Measurements from ENCODE around the gene ADCY7.

The ADCY7 gene

GRCh38 chr16:50288026-50288425 lies 21.7 kb downstream of the ADCY7 start:
- H3K4me3 ChIP-seq (replicated peaks; ENCODE audit: low read depth, low read length): no peak overlapping the region
- no peak for TF ChIP-seq CTCF (IDR thresholded peaks at IDR 0.05; ENCODE audit: low read length, missing control alignments)
- DNase-seq (ENCODE audit: low read depth): no peak

GRCh38 chr16:50288920-50289319 lies 22.6 kb downstream of the ADCY7 start:
- no peak for TF ChIP-seq CTCF (IDR thresholded peaks at IDR 0.05; ENCODE audit: low read length, missing control alignments)
- DNase-seq (ENCODE audit: low read depth): no peak
- H3K4me3 ChIP-seq (replicated peaks; ENCODE audit: low read depth, low read length): no peak overlapping the region

- H3K4me3 ChIP-seq (replicated peaks; ENCODE audit: low read depth, low read length): no peak overlapping the region
- DNase-seq (ENCODE audit: low read depth): no peak
- TF ChIP-seq CTCF (IDR thresholded peaks at IDR 0.05; ENCODE audit: low read length, missing control alignments): no peak
Observed at GRCh38 chr16:50289950-50290764, 23.8 kb downstream of the ADCY7 start.

GRCh38 chr16:50290856-50291255 lies 24.5 kb downstream of the ADCY7 start:
- TF ChIP-seq CTCF (IDR thresholded peaks at IDR 0.05; ENCODE audit: low read length, missing control alignments): no peak
- DNase-seq (ENCODE audit: low read depth): no peak
- H3K4me3 ChIP-seq (replicated peaks; ENCODE audit: low read depth, low read length): no peak overlapping the region

- no peak for TF ChIP-seq CTCF (IDR thresholded peaks at IDR 0.05; ENCODE audit: low read length, missing control alignments)
- H3K4me3 ChIP-seq (replicated peaks; ENCODE audit: low read depth, low read length): no peak overlapping the region
Observed at GRCh38 chr16:50291719-50292565, 25.6 kb downstream of the ADCY7 start.

GRCh38 chr16:50292566-50292948 lies 26.2 kb downstream of the ADCY7 start:
- no peak overlapping the region for H3K4me3 ChIP-seq (replicated peaks; ENCODE audit: low read depth, low read length)
- no peak for TF ChIP-seq CTCF (IDR thresholded peaks at IDR 0.05; ENCODE audit: low read length, missing control alignments)
- no peak for DNase-seq (ENCODE audit: low read depth)

More at GRCh38 chr16:50291719-50292565, 25.6 kb downstream of the ADCY7 start:
- DNase-seq (ENCODE audit: low read depth): no peak
